Brain microvascular endothelial cell (primary cell): ENCODE results near the gene DISC1.

ENCODE experiments used
- DNase-seq: peaks from one replicate; pipeline ENCODE4 v3.0.0-alpha.2; 2020
- H3K27ac ChIP-seq: fragments of 250-450 bp; sonication (Bioruptor Pico); 2 replicates; pipeline ENCODE4 v1.5.1; 2020; ENCODE audit warnings: mild to moderate bottlenecking, moderate library complexity
- H3K27me3 ChIP-seq: fragments of 250-450 bp; sonication (Bioruptor Pico); replicated peaks from 2 replicates; pipeline ENCODE4 v1.5.1; 2020; ENCODE audit warnings: mild to moderate bottlenecking
- H3K36me3 ChIP-seq: fragments of 250-450 bp; sonication (Bioruptor Pico); replicated peaks from 2 replicates; pipeline ENCODE4 v1.5.1; 2020; ENCODE audit warnings: mild to moderate bottlenecking
- H3K4me3 ChIP-seq: 2 replicates; pipeline ENCODE4 v1.5.1; 2011; ENCODE audit warnings: low read depth, mild to moderate bottlenecking, control low read depth, low read length, moderate library complexity
- CTCF ChIP-seq: IDR thresholded peaks from 2 replicates; pipeline ENCODE4 v1.5.1; 2011; ENCODE audit warnings: low read depth, mild to moderate bottlenecking, moderate library complexity, low read length, control low read depth, inconsistent platforms; ENCODE audit errors: missing control alignments
- in situ Hi-C: cut with HindIII; loops from 2 replicates; pipeline ENCODE4 v1.10.0; 2017; ENCODE audit warnings: low sequenced_read_pairs, low pct_ligation_motif_present

Gene DISC1

GRCh38 chr1:231601824-231602672 lies 24.5 kb upstream of the DISC1 start:
- TF ChIP-seq CTCF, result no peak
- Histone ChIP-seq H3K27ac (no peak overlapping the region), H3K4me3 (no peak overlapping the region), H3K27me3 (no peaks in the 10 kb centered on the region), H3K36me3 (no peaks in the 10 kb centered on the region)
- in situ Hi-C loops, result no loop called here
- no peak for DNase-seq

GRCh38 chr1:231602673-231602984 lies 24.0 kb upstream of the DISC1 start:
- no peak for TF ChIP-seq CTCF
- Histone ChIP-seq H3K36me3 (no peaks in the 10 kb centered on the region), H3K27ac (no peak overlapping the region), H3K27me3 (no peaks in the 10 kb centered on the region), H3K4me3 (no peak overlapping the region)
- in situ Hi-C loops, result no loop called here
- no peak for DNase-seq

- Histone ChIP-seq H3K4me3 (peak overlapping the region; percentile 57), H3K27ac (no peak overlapping the region), H3K27me3 (no peaks in the 10 kb centered on the region), H3K36me3 (no peaks in the 10 kb centered on the region)
- in situ Hi-C loops, result no loop called here
- TF ChIP-seq CTCF, result peak; percentile 71
- peak; percentile 40 for DNase-seq
Observed at GRCh38 chr1:231603598-231604275, 22.9 kb upstream of the DISC1 start.

GRCh38 chr1:231604276-231604621 lies 22.3 kb upstream of the DISC1 start:
- TF ChIP-seq CTCF, result no peak
- DNase-seq, result no peak
- in situ Hi-C loops, result no loop called here
- Histone ChIP-seq H3K4me3 (no peak overlapping the region), H3K36me3 (no peaks in the 10 kb centered on the region), H3K27me3 (no peaks in the 10 kb centered on the region), H3K27ac (no peak overlapping the region)

- no peak overlapping the region for H3K27ac ChIP-seq
- no peak overlapping the region for H3K4me3 ChIP-seq
- no peak for DNase-seq
- TF ChIP-seq CTCF, result no peak
- in situ Hi-C loops, result no loop called here
- no peaks in the 10 kb centered on the region for H3K27me3 ChIP-seq
- H3K36me3 ChIP-seq, result no peaks in the 10 kb centered on the region
Observed at GRCh38 chr1:231605149-231606100, 21.2 kb upstream of the DISC1 start.
